GM06990 (cell line): ENCODE results near the gene TRMT1L.

Experiments used
- DNase-seq: peaks from one replicate; pipeline ENCODE4 v3.0.0-alpha.2; 2011; ENCODE audit not compliant: insufficient read length; ENCODE audit errors: extremely low read depth
- H3K27me3 ChIP-seq: replicated peaks from 2 replicates; pipeline ENCODE4 v1.6.0; 2011; ENCODE audit warnings: low read length; ENCODE audit not compliant: control insufficient read depth, insufficient read depth
- H3K36me3 ChIP-seq: 2 replicates; pipeline ENCODE4 v1.5.1; 2011; ENCODE audit warnings: low read length; ENCODE audit not compliant: control insufficient read depth, insufficient read depth
- H3K4me3 ChIP-seq: replicated peaks from 2 replicates; pipeline ENCODE4 v1.5.1; 2011; ENCODE audit warnings: low read depth, mild to moderate bottlenecking, control low read depth, low read length
- CTCF ChIP-seq: IDR thresholded peaks from 2 replicates; pipeline ENCODE4 v1.5.1; 2011; ENCODE audit warnings: low read length, control low read depth, mild to moderate bottlenecking, inconsistent platforms; ENCODE audit not compliant: insufficient read depth, poor library complexity, severe bottlenecking

Gene TRMT1L

GRCh38 chr1:185155600-185156287 is 1.0 kb downstream of the TRMT1L start:
- H3K36me3 ChIP-seq = peaks cover 1% of the 10 kb centered on the region
- DNase-seq = peak; percentile 24
- no peak for TF ChIP-seq CTCF
- no peaks in the 10 kb centered on the region for H3K27me3 ChIP-seq
- H3K4me3 ChIP-seq = peak overlapping the region; percentile 91

GRCh38 chr1:185154912-185155513 is 1.7 kb downstream of the TRMT1L start:
- TF ChIP-seq CTCF = no peak
- Histone ChIP-seq H3K27me3 (no peaks in the 10 kb centered on the region), H3K36me3 (peaks cover 4% of the 10 kb centered on the region), H3K4me3 (peak overlapping the region; percentile 91)
- DNase-seq = no peak

GRCh38 chr1:185152187-185152767 is 4.5 kb downstream of the TRMT1L start:
- Histone ChIP-seq H3K36me3 (peaks cover 5% of the 10 kb centered on the region), H3K27me3 (no peaks in the 10 kb centered on the region), H3K4me3 (no peak overlapping the region)
- TF ChIP-seq CTCF = no peak
- DNase-seq = no peak

GRCh38 chr1:185151215-185151614 is 5.5 kb downstream of the TRMT1L start:
- Histone ChIP-seq H3K27me3 (no peaks in the 10 kb centered on the region), H3K4me3 (no peak overlapping the region), H3K36me3 (peaks cover 5% of the 10 kb centered on the region)
- TF ChIP-seq CTCF = no peak
- DNase-seq = no peak

GRCh38 chr1:185144233-185144632 is 12.5 kb downstream of the TRMT1L start:
- Histone ChIP-seq H3K27me3 (no peaks in the 10 kb centered on the region), H3K4me3 (no peak overlapping the region), H3K36me3 (peaks cover 1% of the 10 kb centered on the region; the same call in 1 of the 2 replicates)
- DNase-seq = no peak
- no peak for TF ChIP-seq CTCF
